ENCODE results near the gene EPHA2. TPM values are rescaled to one million over a fixed set of nuclear protein-coding genes. Genes with fewer than 3 reads are reported as not detected.
"Not testable (repeated sequence)": the region's sequence is repeated elsewhere in the genome, so short reads cannot be mapped to it uniquely, and the experiment has no call there.

The EPHA2 gene
- total RNA-seq, 1 donor, result 0.54 TPM

- DNase-seq (ENCODE audit: low read depth in 2 of 3, low spot score in 2 of 3), result no peak
Measured at GRCh38 chr1:16170283-16170673, 14.4 kb upstream of the EPHA2 start.

- no peak for DNase-seq (ENCODE audit: low read depth in 2 of 3, low spot score in 2 of 3)
Measured at GRCh38 chr1:16168622-16169360, 12.9 kb upstream of the EPHA2 start.

- not testable (repeated sequence) for DNase-seq (ENCODE audit: low read depth in 2 of 3, low spot score in 2 of 3)
Measured at GRCh38 chr1:16168144-16168495, 12.3 kb upstream of the EPHA2 start.

- DNase-seq (ENCODE audit: low read depth in 2 of 3, low spot score in 2 of 3), result peak; percentile 50 to 58 (median 57)
Measured at GRCh38 chr1:16167331-16168143, 11.7 kb upstream of the EPHA2 start.

GRCh38 chr1:16166117-16166516, 10.2 kb upstream of the EPHA2 start:
- DNase-seq (ENCODE audit: low read depth in 2 of 3, low spot score in 2 of 3), result no peak

GRCh38 chr1:16165548-16165947, 9.7 kb upstream of the EPHA2 start:
- DNase-seq (ENCODE audit: low read depth in 2 of 3, low spot score in 2 of 3), result no peak

GRCh38 chr1:16165073-16165364, 9.2 kb upstream of the EPHA2 start:
- no peak for DNase-seq (ENCODE audit: low read depth in 2 of 3, low spot score in 2 of 3)

GRCh38 chr1:16164213-16165072, 8.6 kb upstream of the EPHA2 start:
- no peak for DNase-seq (ENCODE audit: low read depth in 2 of 3, low spot score in 2 of 3)

GRCh38 chr1:16163608-16164212, 7.8 kb upstream of the EPHA2 start:
- not testable (repeated sequence) for DNase-seq (ENCODE audit: low read depth in 2 of 3, low spot score in 2 of 3)

- DNase-seq (ENCODE audit: low read depth in 2 of 3, low spot score in 2 of 3), result peak in 1 of 3 donors; percentile 41
Measured at GRCh38 chr1:16162163-16162822, 6.4 kb upstream of the EPHA2 start.

GRCh38 chr1:16161717-16162116, 5.8 kb upstream of the EPHA2 start:
- DNase-seq (ENCODE audit: low read depth in 2 of 3, low spot score in 2 of 3), result no peak

- DNase-seq (ENCODE audit: low read depth in 2 of 3, low spot score in 2 of 3), result no peak
Measured at GRCh38 chr1:16158993-16159831, 3.3 kb upstream of the EPHA2 start.

GRCh38 chr1:16158025-16158424, 2.2 kb upstream of the EPHA2 start:
- DNase-seq (ENCODE audit: low read depth in 2 of 3, low spot score in 2 of 3), result no peak

- DNase-seq (ENCODE audit: low read depth in 2 of 3, low spot score in 2 of 3), result no peak
Measured at GRCh38 chr1:16156848-16157495, 1.1 kb upstream of the EPHA2 start.

- DNase-seq (ENCODE audit: low read depth in 2 of 3, low spot score in 2 of 3), result no peak
Measured at GRCh38 chr1:16153999-16154673, 1.7 kb downstream of the EPHA2 start.

- DNase-seq (ENCODE audit: low read depth in 2 of 3, low spot score in 2 of 3), result no peak
Measured at GRCh38 chr1:16153096-16153998, 2.5 kb downstream of the EPHA2 start.

GRCh38 chr1:16152481-16153087, 3.3 kb downstream of the EPHA2 start:
- DNase-seq (ENCODE audit: low read depth in 2 of 3, low spot score in 2 of 3), result no peak
